Dendritic cell treated with granulocyte-macrophage colony-stimulating factor and Interleukin-4, amounts not matched to agents 40 ng/mL and 50 ng/mL, for 4 days (primary cell): ENCODE results near the gene RDH12.
"Not testable (repeated sequence)": the region's sequence is repeated elsewhere in the genome, so short reads cannot be mapped to it uniquely, and the experiment has no call there.

ENCODE experiments used
- H3K27ac Mint-ChIP-seq: one replicate; pipeline ENCODE4 v1.8.0; 2022; ENCODE audit warnings: mild to moderate bottlenecking, mixed read lengths
- H3K27me3 Mint-ChIP-seq: one replicate; pipeline ENCODE4 v1.8.0; 2022; ENCODE audit warnings: mild to moderate bottlenecking, mixed read lengths
- H3K36me3 Mint-ChIP-seq: one replicate; pipeline ENCODE4 v1.8.0; 2022; ENCODE audit warnings: low read depth, mixed read lengths
- H3K4me1 Mint-ChIP-seq: one replicate; pipeline ENCODE4 v1.8.0; 2022; ENCODE audit warnings: low read depth, mixed read lengths
- H3K4me3 Mint-ChIP-seq: one replicate; pipeline ENCODE4 v1.8.0; 2022; ENCODE audit warnings: mild to moderate bottlenecking, moderate library complexity, mixed read lengths
- H3K9me3 Mint-ChIP-seq: one replicate; pipeline ENCODE4 v1.8.0; 2022; ENCODE audit warnings: mixed read lengths
- intact Hi-C: fragments of 100-400 bp; cut with micrococcal nuclease; formaldehyde crosslinking; loops from one replicate; pipeline ENCODE4 v1.15.0; 2022

The RDH12 gene

GRCh38 chr14:67701492-67701891 is at the start of gene RDH12:
Gene RDH12, plus strand, starts transcription at chr14:67701886. Its CDS starts 20,757 bp downstream, at chr14:67722643.
- H3K27me3 Mint-ChIP-seq, H3K9me3 Mint-ChIP-seq, H3K36me3 Mint-ChIP-seq, intact Hi-C loops: not testable (repeated sequence)
- Mint-ChIP-seq H3K27ac (peak within 1 kb of the TSS; percentile 89), H3K4me1 (peaks cover 54% of the 10 kb centered on the region), H3K4me3 (peak within 1 kb of the TSS; percentile 55)

- Mint-ChIP-seq H3K27me3 (no peaks in the 10 kb centered on the region), H3K36me3 (peaks cover 93% of the 10 kb centered on the region), H3K4me1 (no peaks in the 10 kb centered on the region), H3K4me3 (no peak overlapping the region), H3K9me3 (no peaks in the 10 kb centered on the region), H3K27ac (no peak overlapping the region)
- intact Hi-C loops, result no loop called here
These were observed 49.5 kb upstream of the RDH12 start for GRCh38 chr14:67652189-67652588.

GRCh38 chr14:67653651-67654280 is 47.9 kb upstream of the RDH12 start:
- peaks cover 97% of the 10 kb centered on the region for H3K36me3 Mint-ChIP-seq
- H3K4me3 Mint-ChIP-seq, result no peak overlapping the region
- intact Hi-C loops, result no loop called here
- no peaks in the 10 kb centered on the region for H3K4me1 Mint-ChIP-seq
- H3K27ac Mint-ChIP-seq, result no peak overlapping the region
- H3K27me3 Mint-ChIP-seq, result no peaks in the 10 kb centered on the region
- H3K9me3 Mint-ChIP-seq, result no peaks in the 10 kb centered on the region

GRCh38 chr14:67663633-67664032 is 38.1 kb upstream of the RDH12 start:
- Mint-ChIP-seq H3K36me3 (peaks cover 37% of the 10 kb centered on the region), H3K9me3 (no peaks in the 10 kb centered on the region), H3K4me3 (no peak overlapping the region), H3K27ac (no peak overlapping the region), H3K27me3 (no peaks in the 10 kb centered on the region), H3K4me1 (peaks cover 46% of the 10 kb centered on the region)
- intact Hi-C loops, result no loop called here

- H3K4me3 Mint-ChIP-seq, result no peak overlapping the region
- no peak overlapping the region for H3K27ac Mint-ChIP-seq
- H3K27me3 Mint-ChIP-seq, result no peaks in the 10 kb centered on the region
- intact Hi-C loops, result loop anchor here (1.0 to 2.0 kb wide), 2 partner anchors 39 to 48 kb away; no protein-coding TSS in a partner anchor
- peaks cover 67% of the 10 kb centered on the region for H3K4me1 Mint-ChIP-seq
- H3K36me3 Mint-ChIP-seq, result peaks cover 41% of the 10 kb centered on the region
- H3K9me3 Mint-ChIP-seq, result no peaks in the 10 kb centered on the region
These were observed 35.8 kb upstream of the RDH12 start for GRCh38 chr14:67665868-67666267.

GRCh38 chr14:67666750-67667449 is 34.8 kb upstream of the RDH12 start:
- Mint-ChIP-seq H3K27ac (peak overlapping the region; percentile 30), H3K4me3 (no peak overlapping the region), H3K4me1 (peaks cover 77% of the 10 kb centered on the region), H3K9me3 (no peaks in the 10 kb centered on the region), H3K27me3 (no peaks in the 10 kb centered on the region), H3K36me3 (peaks cover 41% of the 10 kb centered on the region)
- intact Hi-C loops, result loop anchor here (1.0 to 2.0 kb wide), 3 partner anchors 38 to 83 kb away; no protein-coding TSS in a partner anchor

DNA sequence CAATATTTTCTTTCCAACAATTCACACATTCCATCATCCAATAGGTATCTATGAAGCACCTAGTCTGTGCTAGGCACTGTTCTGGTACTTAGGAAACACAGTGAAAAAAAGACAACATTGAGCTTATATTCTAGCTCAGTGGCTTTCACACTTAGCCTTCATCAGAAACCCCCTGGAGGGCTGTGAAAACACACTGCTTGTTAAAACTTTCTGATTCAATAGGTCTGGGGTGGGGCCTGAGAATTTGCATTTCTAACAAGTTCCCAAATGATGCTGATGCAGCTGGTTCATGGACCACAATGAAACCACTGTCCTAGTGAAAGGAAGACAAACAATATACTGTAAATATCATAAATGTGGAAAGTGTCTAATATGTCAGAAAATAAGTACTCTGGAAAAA is 33.1 kb upstream of the RDH12 start:
- Mint-ChIP-seq H3K4me3 (no peak overlapping the region), H3K27ac (no peak overlapping the region), H3K27me3 (no peaks in the 10 kb centered on the region), H3K36me3 (peaks cover 40% of the 10 kb centered on the region), H3K4me1 (peaks cover 80% of the 10 kb centered on the region), H3K9me3 (no peaks in the 10 kb centered on the region)
- intact Hi-C loops, result no loop called here

DNA sequence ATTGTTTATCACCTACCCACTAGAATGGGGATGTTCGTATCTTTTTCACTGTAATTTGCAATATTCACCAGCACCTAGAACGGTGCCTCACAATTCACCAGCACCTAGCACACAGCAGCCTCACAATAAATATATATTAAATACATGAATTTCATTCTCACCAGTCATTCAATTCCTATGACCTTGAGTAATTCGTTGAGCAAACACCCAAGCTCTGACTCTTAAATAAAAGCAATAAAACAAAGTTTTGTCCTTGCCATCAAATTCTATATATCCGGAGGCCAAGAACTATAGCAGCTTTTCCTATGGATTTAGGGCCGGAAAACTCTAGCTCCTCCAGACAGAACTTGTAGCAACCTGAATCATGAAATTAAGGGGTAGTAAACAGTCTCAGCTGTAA is 28.2 kb upstream of the RDH12 start:
- intact Hi-C loops, result no loop called here
- H3K4me1 Mint-ChIP-seq, result peaks cover 65% of the 10 kb centered on the region
- no peaks in the 10 kb centered on the region for H3K27me3 Mint-ChIP-seq
- peak overlapping the region; percentile 96 for H3K27ac Mint-ChIP-seq
- H3K4me3 Mint-ChIP-seq, result peak overlapping the region; percentile 92
- peaks cover 68% of the 10 kb centered on the region for H3K36me3 Mint-ChIP-seq
- no peaks in the 10 kb centered on the region for H3K9me3 Mint-ChIP-seq

- Mint-ChIP-seq H3K4me1 (peaks cover 59% of the 10 kb centered on the region), H3K4me3 (peak overlapping the region; percentile 92), H3K27me3 (no peaks in the 10 kb centered on the region), H3K9me3 (no peaks in the 10 kb centered on the region), H3K36me3 (peaks cover 73% of the 10 kb centered on the region), H3K27ac (peak overlapping the region; percentile 96)
- intact Hi-C loops, result loop anchor here (1.0 kb wide), 1 partner anchor 74 kb away; the partner anchor contains the start of gene PIGH
These were observed 27.6 kb upstream of the RDH12 start for GRCh38 chr14:67674139-67674479.

- no peaks in the 10 kb centered on the region for H3K27me3 Mint-ChIP-seq
- intact Hi-C loops, result loop anchor here (1.0 kb wide), 1 partner anchor 74 kb away; the partner anchor contains the start of gene PIGH
- peaks cover 53% of the 10 kb centered on the region for H3K4me1 Mint-ChIP-seq
- H3K27ac Mint-ChIP-seq, result peak within 1 kb of the TSS; percentile 96
- peaks cover 69% of the 10 kb centered on the region for H3K36me3 Mint-ChIP-seq
- peak within 1 kb of the TSS; percentile 92 for H3K4me3 Mint-ChIP-seq
- H3K9me3 Mint-ChIP-seq, result no peaks in the 10 kb centered on the region
These were observed 27.0 kb upstream of the RDH12 start, which contains the start of gene VTI1B for GRCh38 chr14:67674480-67675218. Gene VTI1B, minus strand, starts transcription at chr14:67674632. Its CDS starts 143 bp downstream, at chr14:67674489.

DNA sequence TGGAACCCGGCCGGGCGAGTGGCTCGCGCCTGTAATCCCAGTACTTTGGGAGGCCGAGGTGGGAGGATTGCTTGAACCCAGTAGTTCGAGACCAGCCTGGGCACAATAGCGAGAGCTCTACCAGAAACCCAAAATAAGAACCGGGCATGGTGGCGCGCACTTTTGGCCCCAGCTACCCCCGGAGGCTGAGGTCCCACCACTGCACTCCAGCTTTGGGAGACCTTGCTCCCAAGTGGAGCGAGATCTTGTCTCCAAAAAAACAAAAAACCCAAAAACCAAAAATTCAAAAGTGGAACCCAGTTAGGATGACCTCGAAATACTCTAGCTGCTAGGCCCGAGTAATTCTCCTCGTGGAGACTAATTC is 26.5 kb upstream of the RDH12 start:
- intact Hi-C loops, result no loop called here
- Mint-ChIP-seq H3K9me3 (no peaks in the 10 kb centered on the region), H3K36me3 (peaks cover 63% of the 10 kb centered on the region), H3K27me3 (no peaks in the 10 kb centered on the region), H3K4me1 (peaks cover 48% of the 10 kb centered on the region), H3K27ac (peak overlapping the region; percentile 96), H3K4me3 (peak overlapping the region; percentile 92)

GRCh38 chr14:67679006-67679405 is 22.7 kb upstream of the RDH12 start:
- Mint-ChIP-seq H3K36me3 (peaks cover 65% of the 10 kb centered on the region), H3K9me3 (no peaks in the 10 kb centered on the region), H3K27me3 (no peaks in the 10 kb centered on the region), H3K27ac (no peak overlapping the region), H3K4me1 (peaks cover 31% of the 10 kb centered on the region), H3K4me3 (no peak overlapping the region)
- intact Hi-C loops, result no loop called here

GRCh38 chr14:67680121-67680602 is 21.5 kb upstream of the RDH12 start:
- intact Hi-C loops, result loop anchor here (2.0 kb wide), 1 partner anchor 15 kb away; the partner anchor contains the start of gene RDH11
- Mint-ChIP-seq H3K27me3 (no peaks in the 10 kb centered on the region), H3K36me3 (peaks cover 65% of the 10 kb centered on the region), H3K9me3 (no peaks in the 10 kb centered on the region), H3K4me3 (no peak overlapping the region), H3K4me1 (peaks cover 30% of the 10 kb centered on the region), H3K27ac (peak overlapping the region; percentile 86)

GRCh38 chr14:67680941-67681340 is 20.7 kb upstream of the RDH12 start:
- H3K4me3 Mint-ChIP-seq, result no peak overlapping the region
- H3K9me3 Mint-ChIP-seq, result no peaks in the 10 kb centered on the region
- H3K27me3 Mint-ChIP-seq, result no peaks in the 10 kb centered on the region
- H3K36me3 Mint-ChIP-seq, result peaks cover 73% of the 10 kb centered on the region
- peaks cover 28% of the 10 kb centered on the region for H3K4me1 Mint-ChIP-seq
- intact Hi-C loops, result loop anchor here (2.0 kb wide), 1 partner anchor 14 kb away; the partner anchor contains the start of gene RDH11
- peak overlapping the region; percentile 86 for H3K27ac Mint-ChIP-seq
